CD4-positive, alpha-beta T cell (primary cell): Measurements from ENCODE around the gene CCNE1. TPM values are rescaled to one million over a fixed set of nuclear protein-coding genes. Genes with fewer than 3 reads are reported as not detected.

Experiments
- ATAC-seq: fragments of 200-7000 bp; cut with Tn5 transposase; one replicate; pipeline ENCODE4 v1.10.0; 2022; ENCODE audit warnings: mild to moderate bottlenecking; ENCODE audit not compliant: poor library complexity
- CTCF ChIA-PET: fragments of 350-600 bp; sonication (Branson Sonifier 250); formaldehyde crosslinking; loops from one replicate; lab custom pipeline; 2021; ENCODE audit warnings: antibody characterized with exemption, inconsistent platforms; lab: Charles Lee
- POLR2A ChIA-PET: fragments of 350-600 bp; sonication (Branson Sonifier 250); formaldehyde crosslinking; loops from one replicate; lab custom pipeline; 2021; ENCODE audit warnings: antibody characterized with exemption, inconsistent platforms; lab: Charles Lee
- DNase-seq, 14 experiments: peaks; one replicate each; pipeline ENCODE4 v3.0.0-alpha.2; 2013 to 2020; ENCODE audit warnings: mixed read lengths in 2 of 14
- H3K27ac ChIP-seq, 2 donors: one replicate each; pipeline versions ENCODE4 v1.5.1 to v1.7.0; 2013; ENCODE audit warnings: low read length in 2 of 2, low read depth in 1 of 2, mild to moderate bottlenecking in 1 of 2
- H3K27me3 ChIP-seq, 2 experiments: 1 replicate in 1 of 2; 2 replicates in 1 of 2; pipeline versions ENCODE4 v1.6.1 to v1.7.0; 2013; ENCODE audit warnings: low read length in 2 of 2, control low read depth in 1 of 2, mild to moderate bottlenecking in 1 of 2, moderate library complexity in 1 of 2; ENCODE audit not compliant: insufficient read depth in 2 of 2, control insufficient read depth in 1 of 2
- H3K36me3 ChIP-seq: one replicate; pipeline ENCODE4 v1.6.1; 2013; ENCODE audit warnings: low read length, control low read depth; ENCODE audit not compliant: insufficient read depth
- H3K4me1 ChIP-seq: one replicate; pipeline ENCODE4 v1.6.1; 2013; ENCODE audit warnings: low read length, control low read depth; ENCODE audit not compliant: insufficient read depth
- H3K4me3 ChIP-seq: one replicate; pipeline ENCODE4 v1.5.1; 2013; ENCODE audit warnings: mild to moderate bottlenecking, low read length, moderate library complexity
- H3K9me3 ChIP-seq, 2 experiments: 1 replicate in 1 of 2; 2 replicates in 1 of 2; pipeline versions ENCODE4 v1.6.1 to v1.7.0; 2013; ENCODE audit warnings: low read length in 2 of 2, mild to moderate bottlenecking in 2 of 2, control low read depth in 1 of 2, moderate library complexity in 1 of 2; ENCODE audit not compliant: control insufficient read depth in 1 of 2, insufficient read depth in 1 of 2
- H3K27ac Mint-ChIP-seq: one replicate; pipeline ENCODE4 v1.8.0; 2020; ENCODE audit warnings: mixed read lengths
- H3K27me3 Mint-ChIP-seq: one replicate; pipeline ENCODE4 v1.8.0; 2021; ENCODE audit warnings: mixed read lengths
- H3K36me3 Mint-ChIP-seq: one replicate; pipeline ENCODE4 v1.8.0; 2021; ENCODE audit warnings: low read depth, mixed read lengths
- H3K4me1 Mint-ChIP-seq: one replicate; pipeline ENCODE4 v1.8.0; 2021; ENCODE audit warnings: low read depth, mixed read lengths
- H3K4me3 Mint-ChIP-seq: one replicate; pipeline ENCODE4 v1.8.0; 2020; ENCODE audit warnings: mild to moderate bottlenecking, mixed read lengths
- H3K9me3 Mint-ChIP-seq: one replicate; pipeline ENCODE4 v1.8.0; 2020; ENCODE audit warnings: mixed read lengths
- intact Hi-C, 2 experiments: fragments of 100-400 bp; cut with DNase I in 1 of 2; cut with micrococcal nuclease in 1 of 2; formaldehyde crosslinking; loops; one replicate each; pipeline versions ENCODE4 v1.15.1 to v1.9.0; 2023 to 2025; cut with DNase I, micrococcal nuclease
- total RNA-seq, 174 experiments: library from RNA in 2 of 174; stranded (reverse) in 2 of 174; gene quantifications; one replicate each; pipeline ENCODE4 v1.2.3 and lab custom pipeline; 2021 to 2026
- TF ChIP-seq, protein P1 (sequence below): fragments of 200-600 bp; IDR thresholded peaks from one replicate; pipeline ENCODE4 v1.8.0; 2022; ENCODE audit warnings: antibody characterized with exemption, mild to moderate bottlenecking

The CCNE1 gene
- total RNA-seq, 2 experiments from 2014 or later = 4.9 to 5.6 TPM

DNA sequence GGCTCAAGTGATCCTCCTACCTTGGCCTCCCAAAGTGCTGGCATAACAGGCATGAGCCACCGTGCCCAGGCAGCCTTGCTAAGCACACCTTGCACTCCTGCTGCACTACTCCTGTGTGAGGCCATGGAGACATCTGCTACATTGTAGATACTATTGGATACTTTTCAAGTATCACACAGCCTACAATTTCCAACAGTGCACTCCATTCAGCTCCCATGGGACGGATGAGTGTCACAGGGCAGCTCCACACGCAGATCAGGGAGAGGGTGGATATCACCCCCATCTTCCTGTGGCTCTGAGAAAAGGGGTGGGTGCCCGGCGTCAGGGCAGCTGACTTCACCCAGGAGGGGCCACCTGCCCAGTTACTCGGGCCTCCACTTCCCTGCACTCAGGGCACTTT lies 39.1 kb upstream of the CCNE1 start:
- ChIA-PET CTCF (no interaction called here), POLR2A (no interaction called here)
- no peaks in the 10 kb centered on the region for H3K4me1 ChIP-seq
- intact Hi-C loops = no loop called here
- Mint-ChIP-seq H3K27me3 (no peaks in the 10 kb centered on the region), H3K4me3 (no peak overlapping the region), H3K4me1 (no peaks in the 10 kb centered on the region), H3K9me3 (no peaks in the 10 kb centered on the region), H3K36me3 (no peaks in the 10 kb centered on the region), H3K27ac (no peak overlapping the region)
- no peaks in the 10 kb centered on the region for H3K9me3 ChIP-seq
- no peak overlapping the region for H3K4me3 ChIP-seq
- no peaks in the 10 kb centered on the region for H3K27me3 ChIP-seq
- DNase-seq (no peak), ATAC-seq (no peak)
- no peak overlapping the region for H3K27ac ChIP-seq
- TF ChIP-seq, protein P1, sequence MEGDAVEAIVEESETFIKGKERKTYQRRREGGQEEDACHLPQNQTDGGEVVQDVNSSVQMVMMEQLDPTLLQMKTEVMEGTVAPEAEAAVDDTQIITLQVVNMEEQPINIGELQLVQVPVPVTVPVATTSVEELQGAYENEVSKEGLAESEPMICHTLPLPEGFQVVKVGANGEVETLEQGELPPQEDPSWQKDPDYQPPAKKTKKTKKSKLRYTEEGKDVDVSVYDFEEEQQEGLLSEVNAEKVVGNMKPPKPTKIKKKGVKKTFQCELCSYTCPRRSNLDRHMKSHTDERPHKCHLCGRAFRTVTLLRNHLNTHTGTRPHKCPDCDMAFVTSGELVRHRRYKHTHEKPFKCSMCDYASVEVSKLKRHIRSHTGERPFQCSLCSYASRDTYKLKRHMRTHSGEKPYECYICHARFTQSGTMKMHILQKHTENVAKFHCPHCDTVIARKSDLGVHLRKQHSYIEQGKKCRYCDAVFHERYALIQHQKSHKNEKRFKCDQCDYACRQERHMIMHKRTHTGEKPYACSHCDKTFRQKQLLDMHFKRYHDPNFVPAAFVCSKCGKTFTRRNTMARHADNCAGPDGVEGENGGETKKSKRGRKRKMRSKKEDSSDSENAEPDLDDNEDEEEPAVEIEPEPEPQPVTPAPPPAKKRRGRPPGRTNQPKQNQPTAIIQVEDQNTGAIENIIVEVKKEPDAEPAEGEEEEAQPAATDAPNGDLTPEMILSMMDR = no peak
- no peaks in the 10 kb centered on the region for H3K36me3 ChIP-seq

GRCh38 chr19:29773141-29773540 lies 38.6 kb upstream of the CCNE1 start:
- DNase-seq (no peak), ATAC-seq (no peak)
- no peaks in the 10 kb centered on the region for H3K36me3 ChIP-seq
- CTCF ChIA-PET = no interaction called here
- Mint-ChIP-seq H3K9me3 (no peaks in the 10 kb centered on the region), H3K27ac (no peak overlapping the region), H3K4me1 (no peaks in the 10 kb centered on the region), H3K4me3 (no peak overlapping the region), H3K36me3 (no peaks in the 10 kb centered on the region), H3K27me3 (no peaks in the 10 kb centered on the region)
- H3K27ac ChIP-seq = no peak overlapping the region
- H3K27me3 ChIP-seq = no peaks in the 10 kb centered on the region
- intact Hi-C loops = no loop called here
- no peaks in the 10 kb centered on the region for H3K4me1 ChIP-seq
- POLR2A ChIA-PET = no interaction called here
- TF ChIP-seq, protein P1 = no peak
- H3K4me3 ChIP-seq = no peak overlapping the region
- H3K9me3 ChIP-seq = no peaks in the 10 kb centered on the region

- intact Hi-C loops = no loop called here
- ChIA-PET CTCF (no interaction called here), POLR2A (no interaction called here)
- TF ChIP-seq, protein P1 = no peak
- H3K27ac ChIP-seq = no peak overlapping the region
- ATAC-seq (no peak), DNase-seq (no peak)
- H3K27ac Mint-ChIP-seq = no peak overlapping the region
- no peaks in the 10 kb centered on the region for H3K9me3 ChIP-seq
- H3K27me3 ChIP-seq = no peaks in the 10 kb centered on the region
- H3K4me3 Mint-ChIP-seq = no peak overlapping the region
- no peaks in the 10 kb centered on the region for H3K27me3 Mint-ChIP-seq
- H3K9me3 Mint-ChIP-seq = no peaks in the 10 kb centered on the region
- H3K4me3 ChIP-seq = no peak overlapping the region
- H3K4me1 ChIP-seq = no peaks in the 10 kb centered on the region
- no peaks in the 10 kb centered on the region for H3K36me3 ChIP-seq
- no peaks in the 10 kb centered on the region for H3K36me3 Mint-ChIP-seq
- H3K4me1 Mint-ChIP-seq = no peaks in the 10 kb centered on the region
Observed at GRCh38 chr19:29774126-29774525, 37.7 kb upstream of the CCNE1 start.
